AG10803 (cell line): ENCODE measurements around the gene ZNF316.

Source experiments
- DNase-seq: peaks from one replicate; pipeline ENCODE4 v3.0.0; 2010; ENCODE audit warnings: low read depth
- H3K4me3 ChIP-seq: 2 replicates; pipeline ENCODE4 v1.5.1; 2011; ENCODE audit warnings: mild to moderate bottlenecking, low read length, control low read depth
- TF ChIP-seq, protein P1 (sequence below): conservative IDR thresholded peaks from 2 replicates; pipeline ENCODE4 v1.5.1; 2011; ENCODE audit warnings: mild to moderate bottlenecking, low read length, control low read depth, inconsistent platforms

ZNF316 gene

DNA sequence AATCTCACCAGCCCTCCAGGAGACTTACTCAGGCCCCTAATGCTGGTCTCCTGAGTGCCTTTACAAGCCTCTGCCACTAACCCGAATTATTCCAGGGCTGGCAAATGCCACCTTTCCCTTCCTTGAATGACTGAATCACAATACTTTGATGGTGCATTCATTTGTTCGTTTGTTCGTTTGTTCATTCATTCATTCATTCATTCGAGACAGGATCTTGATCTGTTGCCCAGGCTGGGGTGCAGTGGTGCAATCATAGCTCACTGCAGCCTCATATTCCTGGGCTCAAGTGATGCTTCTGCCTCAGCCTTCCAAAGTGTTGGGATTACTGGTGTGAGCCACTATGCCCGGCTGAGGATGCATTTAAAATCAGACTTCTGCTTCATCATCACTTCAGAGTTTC is 63.7 kb downstream of the ZNF316 start:
- TF ChIP-seq, protein P1, sequence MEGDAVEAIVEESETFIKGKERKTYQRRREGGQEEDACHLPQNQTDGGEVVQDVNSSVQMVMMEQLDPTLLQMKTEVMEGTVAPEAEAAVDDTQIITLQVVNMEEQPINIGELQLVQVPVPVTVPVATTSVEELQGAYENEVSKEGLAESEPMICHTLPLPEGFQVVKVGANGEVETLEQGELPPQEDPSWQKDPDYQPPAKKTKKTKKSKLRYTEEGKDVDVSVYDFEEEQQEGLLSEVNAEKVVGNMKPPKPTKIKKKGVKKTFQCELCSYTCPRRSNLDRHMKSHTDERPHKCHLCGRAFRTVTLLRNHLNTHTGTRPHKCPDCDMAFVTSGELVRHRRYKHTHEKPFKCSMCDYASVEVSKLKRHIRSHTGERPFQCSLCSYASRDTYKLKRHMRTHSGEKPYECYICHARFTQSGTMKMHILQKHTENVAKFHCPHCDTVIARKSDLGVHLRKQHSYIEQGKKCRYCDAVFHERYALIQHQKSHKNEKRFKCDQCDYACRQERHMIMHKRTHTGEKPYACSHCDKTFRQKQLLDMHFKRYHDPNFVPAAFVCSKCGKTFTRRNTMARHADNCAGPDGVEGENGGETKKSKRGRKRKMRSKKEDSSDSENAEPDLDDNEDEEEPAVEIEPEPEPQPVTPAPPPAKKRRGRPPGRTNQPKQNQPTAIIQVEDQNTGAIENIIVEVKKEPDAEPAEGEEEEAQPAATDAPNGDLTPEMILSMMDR = no peak
- DNase-seq = no peak
- no peak overlapping the region for H3K4me3 ChIP-seq

DNA sequence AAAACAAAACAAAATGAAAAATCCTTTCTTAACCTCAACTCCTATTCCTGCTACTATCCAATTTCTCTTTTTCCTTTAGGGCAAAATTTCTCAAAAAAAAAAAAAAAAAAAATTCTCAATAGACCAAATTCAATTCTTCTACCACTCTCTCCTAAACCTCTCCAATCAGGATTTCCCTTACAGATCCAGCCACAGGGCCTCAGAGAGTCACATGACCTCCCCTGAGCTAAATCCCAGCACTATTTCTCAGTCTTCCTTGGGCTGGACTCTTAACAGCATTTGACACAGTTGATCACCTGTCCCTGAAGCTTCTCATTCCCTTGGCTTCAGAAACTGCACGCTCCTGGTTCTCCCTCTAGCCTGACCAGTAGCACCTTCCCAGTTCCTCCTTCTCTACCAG is 64.7 kb downstream of the ZNF316 start:
- TF ChIP-seq, protein P1 = no peak
- no peak for DNase-seq
- H3K4me3 ChIP-seq = no peak overlapping the region
